Measurements from ENCODE around the gene CALML3. TPM values are rescaled to one million over a fixed set of nuclear protein-coding genes. Genes with fewer than 3 reads are reported as not detected.

Gene CALML3
- polyA plus RNA-seq, 1 donor from 2014 or later = not detected

- no peak overlapping the region for H3K4me3 ChIP-seq (ENCODE audit: low read length)
- no peak for TF ChIP-seq MXI1 (conservative IDR thresholded peaks at IDR 0.05; ENCODE audit: poor library complexity, severe bottlenecking)
- H3K27ac ChIP-seq (ENCODE audit: low read length) = no peak overlapping the region
- no peaks in the 10 kb centered on the region for H3K9me3 ChIP-seq (ENCODE audit: low read length)
- H2AFZ ChIP-seq (ENCODE audit: low read depth, low read length) = no peak overlapping the region
- H3K9ac ChIP-seq (ENCODE audit: low read length) = no peak overlapping the region
- H3K4me2 ChIP-seq (ENCODE audit: low read length) = no peak overlapping the region
- H3F3A ChIP-seq (ENCODE audit: insufficient read depth, low read length, poor library complexity, severe bottlenecking) = no peaks in the 10 kb centered on the region
- no peaks in the 10 kb centered on the region for H4K20me1 ChIP-seq (ENCODE audit: insufficient read depth)
- no peaks in the 10 kb centered on the region for H3K27me3 ChIP-seq (ENCODE audit: insufficient read depth, low read depth, low read length)
- no peaks in the 10 kb centered on the region for H3K36me3 ChIP-seq (ENCODE audit: insufficient read depth, low read length)
- no peaks in the 10 kb centered on the region for H3K79me2 ChIP-seq (replicated peaks; ENCODE audit: insufficient read depth, low read length)
- no peaks in the 10 kb centered on the region for H3K9me2 ChIP-seq (ENCODE audit: insufficient read depth, low read length)
Measured at GRCh38 chr10:5573968-5574641, 49.3 kb downstream of the CALML3 start.

GRCh38 chr10:5574642-5575131, 49.9 kb downstream of the CALML3 start:
- H3K27me3 ChIP-seq (ENCODE audit: insufficient read depth, low read depth, low read length) = no peaks in the 10 kb centered on the region
- H3K9me3 ChIP-seq (ENCODE audit: low read length) = no peaks in the 10 kb centered on the region
- no peaks in the 10 kb centered on the region for H4K20me1 ChIP-seq (ENCODE audit: insufficient read depth)
- H3K4me2 ChIP-seq (ENCODE audit: low read length) = no peak overlapping the region
- H3K36me3 ChIP-seq (ENCODE audit: insufficient read depth, low read length) = no peaks in the 10 kb centered on the region
- H3K79me2 ChIP-seq (replicated peaks; ENCODE audit: insufficient read depth, low read length) = no peaks in the 10 kb centered on the region
- no peaks in the 10 kb centered on the region for H3F3A ChIP-seq (ENCODE audit: insufficient read depth, low read length, poor library complexity, severe bottlenecking)
- no peak overlapping the region for H3K27ac ChIP-seq (ENCODE audit: low read length)
- H2AFZ ChIP-seq (ENCODE audit: low read depth, low read length) = no peak overlapping the region
- H3K9ac ChIP-seq (ENCODE audit: low read length) = no peak overlapping the region
- no peak overlapping the region for H3K4me3 ChIP-seq (ENCODE audit: low read length)
- TF ChIP-seq EZH2 (IDR thresholded peaks at IDR 0.05; ENCODE audit: borderline replicate concordance, insufficient read depth, low read length, poor library complexity, severe bottlenecking) = no peak
- no peaks in the 10 kb centered on the region for H3K9me2 ChIP-seq (ENCODE audit: insufficient read depth, low read length)

- Histone ChIP-seq H3K27me3 (ENCODE audit: insufficient read depth, low read depth, low read length) (no peaks in the 10 kb centered on the region), H3K9ac (ENCODE audit: low read length) (no peak overlapping the region), H4K20me1 (ENCODE audit: insufficient read depth) (no peaks in the 10 kb centered on the region), H3F3A (ENCODE audit: insufficient read depth, low read length, poor library complexity, severe bottlenecking) (no peaks in the 10 kb centered on the region), H3K9me2 (ENCODE audit: insufficient read depth, low read length) (no peaks in the 10 kb centered on the region), H2AFZ (ENCODE audit: low read depth, low read length) (no peak overlapping the region), H3K27ac (ENCODE audit: low read length) (no peak overlapping the region), H3K36me3 (ENCODE audit: insufficient read depth, low read length) (no peaks in the 10 kb centered on the region), H3K4me3 (ENCODE audit: low read length) (no peak overlapping the region), H3K4me2 (ENCODE audit: low read length) (no peak overlapping the region), H3K9me3 (ENCODE audit: low read length) (no peaks in the 10 kb centered on the region), H3K79me2 (replicated peaks; ENCODE audit: insufficient read depth, low read length) (no peaks in the 10 kb centered on the region)
- TF ChIP-seq MXI1 (conservative IDR thresholded peaks at IDR 0.05; ENCODE audit: poor library complexity, severe bottlenecking) (no peak), EP300 (conservative IDR thresholded peaks at IDR 0.05; ENCODE audit: poor library complexity, severe bottlenecking) (no peak), POLR2AphosphoS5 (IDR thresholded peaks at IDR 0.05) (no peak), EZH2 (IDR thresholded peaks at IDR 0.05; ENCODE audit: borderline replicate concordance, insufficient read depth, low read length, poor library complexity, severe bottlenecking) (no peak), SMC3 (conservative IDR thresholded peaks at IDR 0.05; ENCODE audit: poor library complexity) (no peak), TAF1 (IDR thresholded peaks at IDR 0.05; ENCODE audit: low read depth) (no peak), RAD21 (conservative IDR thresholded peaks at IDR 0.05) (no peak)
Measured at GRCh38 chr10:5575144-5575481, 50.4 kb downstream of the CALML3 start.

- Histone ChIP-seq H3K4me3 (ENCODE audit: low read length) (no peak overlapping the region), H4K20me1 (ENCODE audit: insufficient read depth) (no peaks in the 10 kb centered on the region), H3K4me2 (ENCODE audit: low read length) (no peak overlapping the region), H3K9me2 (ENCODE audit: insufficient read depth, low read length) (no peaks in the 10 kb centered on the region), H3F3A (ENCODE audit: insufficient read depth, low read length, poor library complexity, severe bottlenecking) (no peaks in the 10 kb centered on the region), H3K36me3 (ENCODE audit: insufficient read depth, low read length) (no peaks in the 10 kb centered on the region), H2AFZ (ENCODE audit: low read depth, low read length) (no peak overlapping the region), H3K79me2 (replicated peaks; ENCODE audit: insufficient read depth, low read length) (no peaks in the 10 kb centered on the region), H3K9me3 (ENCODE audit: low read length) (no peaks in the 10 kb centered on the region), H3K27me3 (ENCODE audit: insufficient read depth, low read depth, low read length) (no peaks in the 10 kb centered on the region), H3K27ac (ENCODE audit: low read length) (no peak overlapping the region), H3K9ac (ENCODE audit: low read length) (no peak overlapping the region)
- TF ChIP-seq RAD21 (conservative IDR thresholded peaks at IDR 0.05) = no peak
- no peak for TF ChIP-seq TAF1 (IDR thresholded peaks at IDR 0.05; ENCODE audit: low read depth)
- TF ChIP-seq EP300 (conservative IDR thresholded peaks at IDR 0.05; ENCODE audit: poor library complexity, severe bottlenecking) = no peak
- no peak for TF ChIP-seq POLR2AphosphoS5 (IDR thresholded peaks at IDR 0.05)
Measured at GRCh38 chr10:5575482-5576153, 50.9 kb downstream of the CALML3 start.

Data from neural cell (in vitro differentiated cells).